ENCODE measurements around the gene HIPK4.

HIPK4 gene

GRCh38 chr19:40403262-40403984 lies 13.4 kb upstream of the HIPK4 start:
- H3K79me2 ChIP-seq (ENCODE audit: control insufficient read depth, insufficient read depth, low read length, unreplicated experiment): no peaks in the 10 kb centered on the region
- no peaks in the 10 kb centered on the region for H3K36me3 ChIP-seq (ENCODE audit: insufficient read depth, low read length)
- peak overlapping the region; percentile 78 for H2AFZ ChIP-seq (ENCODE audit: low read length, unreplicated experiment)
- no peak overlapping the region for H3K27ac ChIP-seq (ENCODE audit: low read depth, low read length)
- no peaks in the 10 kb centered on the region for H3K27me3 ChIP-seq (ENCODE audit: insufficient read depth, low read length)
- H3K4me1 ChIP-seq (ENCODE audit: control insufficient read depth, insufficient read depth, low read length, unreplicated experiment): no peaks in the 10 kb centered on the region
- H3K4me3 ChIP-seq (ENCODE audit: low read depth, low read length): peak overlapping the region; percentile 75

- no peak overlapping the region for H3K27ac ChIP-seq (ENCODE audit: low read depth, low read length)
- no peaks in the 10 kb centered on the region for H3K79me2 ChIP-seq (ENCODE audit: control insufficient read depth, insufficient read depth, low read length, unreplicated experiment)
- no peaks in the 10 kb centered on the region for H3K4me1 ChIP-seq (ENCODE audit: control insufficient read depth, insufficient read depth, low read length, unreplicated experiment)
- H2AFZ ChIP-seq (ENCODE audit: low read length, unreplicated experiment): no peak overlapping the region
- H3K4me3 ChIP-seq (ENCODE audit: low read depth, low read length): no peak overlapping the region
- no peaks in the 10 kb centered on the region for H3K27me3 ChIP-seq (ENCODE audit: insufficient read depth, low read length)
- no peaks in the 10 kb centered on the region for H3K36me3 ChIP-seq (ENCODE audit: insufficient read depth, low read length)
These were observed 10.6 kb upstream of the HIPK4 start for GRCh38 chr19:40400559-40400958.

- Histone ChIP-seq H3K79me2 (ENCODE audit: control insufficient read depth, insufficient read depth, low read length, unreplicated experiment) (no peaks in the 10 kb centered on the region), H3K27ac (ENCODE audit: low read depth, low read length) (no peak overlapping the region), H2AFZ (ENCODE audit: low read length, unreplicated experiment) (no peak overlapping the region), H3K27me3 (ENCODE audit: insufficient read depth, low read length) (no peaks in the 10 kb centered on the region), H3K4me3 (ENCODE audit: low read depth, low read length) (no peak overlapping the region), H3K4me1 (ENCODE audit: control insufficient read depth, insufficient read depth, low read length, unreplicated experiment) (no peaks in the 10 kb centered on the region), H3K36me3 (ENCODE audit: insufficient read depth, low read length) (no peaks in the 10 kb centered on the region)
These were observed 8.6 kb upstream of the HIPK4 start for GRCh38 chr19:40398417-40399131.

- Histone ChIP-seq H3K27ac (ENCODE audit: low read depth, low read length) (no peak overlapping the region), H2AFZ (ENCODE audit: low read length, unreplicated experiment) (no peak overlapping the region), H3K79me2 (ENCODE audit: control insufficient read depth, insufficient read depth, low read length, unreplicated experiment) (no peaks in the 10 kb centered on the region), H3K36me3 (ENCODE audit: insufficient read depth, low read length) (no peaks in the 10 kb centered on the region), H3K4me3 (ENCODE audit: low read depth, low read length) (no peak overlapping the region), H3K27me3 (ENCODE audit: insufficient read depth, low read length) (no peaks in the 10 kb centered on the region), H3K4me1 (ENCODE audit: control insufficient read depth, insufficient read depth, low read length, unreplicated experiment) (no peaks in the 10 kb centered on the region)
These were observed 7.6 kb upstream of the HIPK4 start for GRCh38 chr19:40397568-40397906.

- no peaks in the 10 kb centered on the region for H3K4me1 ChIP-seq (ENCODE audit: control insufficient read depth, insufficient read depth, low read length, unreplicated experiment)
These were observed 7.0 kb upstream of the HIPK4 start for GRCh38 chr19:40396886-40397567.

GRCh38 chr19:40395956-40396355 lies 6.0 kb upstream of the HIPK4 start:
- Histone ChIP-seq H3K36me3 (ENCODE audit: insufficient read depth, low read length) (no peaks in the 10 kb centered on the region), H3K4me3 (ENCODE audit: low read depth, low read length) (no peak overlapping the region)

More at GRCh38 chr19:40396886-40397567, 7.0 kb upstream of the HIPK4 start:
- Histone ChIP-seq H2AFZ (ENCODE audit: low read length, unreplicated experiment) (no peak overlapping the region), H3K27me3 (ENCODE audit: insufficient read depth, low read length) (no peaks in the 10 kb centered on the region), H3K36me3 (ENCODE audit: insufficient read depth, low read length) (no peaks in the 10 kb centered on the region), H3K4me3 (ENCODE audit: low read depth, low read length) (no peak overlapping the region), H3K27ac (ENCODE audit: low read depth, low read length) (no peak overlapping the region), H3K79me2 (ENCODE audit: control insufficient read depth, insufficient read depth, low read length, unreplicated experiment) (no peaks in the 10 kb centered on the region)

GRCh38 chr19:40394816-40395210 lies 4.8 kb upstream of the HIPK4 start:
- Histone ChIP-seq H3K27ac (ENCODE audit: low read depth, low read length) (no peak overlapping the region), H2AFZ (ENCODE audit: low read length, unreplicated experiment) (no peak overlapping the region), H3K4me1 (ENCODE audit: control insufficient read depth, insufficient read depth, low read length, unreplicated experiment) (no peaks in the 10 kb centered on the region), H3K27me3 (ENCODE audit: insufficient read depth, low read length) (no peaks in the 10 kb centered on the region), H3K79me2 (ENCODE audit: control insufficient read depth, insufficient read depth, low read length, unreplicated experiment) (no peaks in the 10 kb centered on the region), H3K4me3 (ENCODE audit: low read depth, low read length) (no peak overlapping the region), H3K36me3 (ENCODE audit: insufficient read depth, low read length) (no peaks in the 10 kb centered on the region)

More at GRCh38 chr19:40395956-40396355, 6.0 kb upstream of the HIPK4 start:
- H2AFZ ChIP-seq (ENCODE audit: low read length, unreplicated experiment): no peak overlapping the region
- H3K4me1 ChIP-seq (ENCODE audit: control insufficient read depth, insufficient read depth, low read length, unreplicated experiment): no peaks in the 10 kb centered on the region
- H3K27me3 ChIP-seq (ENCODE audit: insufficient read depth, low read length): no peaks in the 10 kb centered on the region
- no peak overlapping the region for H3K27ac ChIP-seq (ENCODE audit: low read depth, low read length)
- no peaks in the 10 kb centered on the region for H3K79me2 ChIP-seq (ENCODE audit: control insufficient read depth, insufficient read depth, low read length, unreplicated experiment)

- Histone ChIP-seq H3K27ac (ENCODE audit: low read depth, low read length) (no peak overlapping the region), H3K4me3 (ENCODE audit: low read depth, low read length) (no peak overlapping the region), H3K27me3 (ENCODE audit: insufficient read depth, low read length) (no peaks in the 10 kb centered on the region), H3K79me2 (ENCODE audit: control insufficient read depth, insufficient read depth, low read length, unreplicated experiment) (no peaks in the 10 kb centered on the region), H2AFZ (ENCODE audit: low read length, unreplicated experiment) (no peak overlapping the region), H3K36me3 (ENCODE audit: insufficient read depth, low read length) (no peaks in the 10 kb centered on the region), H3K4me1 (ENCODE audit: control insufficient read depth, insufficient read depth, low read length, unreplicated experiment) (no peaks in the 10 kb centered on the region)
These were observed 4.2 kb upstream of the HIPK4 start for GRCh38 chr19:40393894-40394815.

- Histone ChIP-seq H2AFZ (ENCODE audit: low read length, unreplicated experiment) (no peak overlapping the region), H3K27me3 (ENCODE audit: insufficient read depth, low read length) (no peaks in the 10 kb centered on the region), H3K4me3 (ENCODE audit: low read depth, low read length) (no peak overlapping the region), H3K27ac (ENCODE audit: low read depth, low read length) (no peak overlapping the region), H3K79me2 (ENCODE audit: control insufficient read depth, insufficient read depth, low read length, unreplicated experiment) (no peaks in the 10 kb centered on the region), H3K36me3 (ENCODE audit: insufficient read depth, low read length) (no peaks in the 10 kb centered on the region), H3K4me1 (ENCODE audit: control insufficient read depth, insufficient read depth, low read length, unreplicated experiment) (no peaks in the 10 kb centered on the region)
These were observed 3.0 kb upstream of the HIPK4 start for GRCh38 chr19:40392894-40393517.

- no peaks in the 10 kb centered on the region for H3K79me2 ChIP-seq (ENCODE audit: control insufficient read depth, insufficient read depth, low read length, unreplicated experiment)
- no peak overlapping the region for H3K27ac ChIP-seq (ENCODE audit: low read depth, low read length)
- no peaks in the 10 kb centered on the region for H3K27me3 ChIP-seq (ENCODE audit: insufficient read depth, low read length)
- H3K4me3 ChIP-seq (ENCODE audit: low read depth, low read length): no peak overlapping the region
- H3K4me1 ChIP-seq (ENCODE audit: control insufficient read depth, insufficient read depth, low read length, unreplicated experiment): no peaks in the 10 kb centered on the region
- H2AFZ ChIP-seq (ENCODE audit: low read length, unreplicated experiment): no peak overlapping the region
- H3K36me3 ChIP-seq (ENCODE audit: insufficient read depth, low read length): no peaks in the 10 kb centered on the region
These were observed 2.1 kb upstream of the HIPK4 start for GRCh38 chr19:40392123-40392522.

Data from ACC112 (cell line).